NB4 (cell line): ENCODE measurements around the gene MMAB.

Experiments
- MAX ChIP-seq: IDR thresholded peaks from 2 replicates; pipeline ENCODE4 v1.6.1; 2011; ENCODE audit warnings: low read depth, low read length
- POLR2A ChIP-seq: IDR thresholded peaks from 2 replicates; pipeline ENCODE4 v1.6.1; 2011; ENCODE audit warnings: mild to moderate bottlenecking; ENCODE audit not compliant: insufficient read length; ENCODE audit errors: extremely low read depth
- TF ChIP-seq, protein P1 (sequence below): IDR thresholded peaks from one replicate; pipeline ENCODE4 v1.5.1; 2012; ENCODE audit warnings: low read depth, low read length

- TF ChIP-seq MAX: no peak
- no peak for TF ChIP-seq POLR2A
- TF ChIP-seq, protein P1, sequence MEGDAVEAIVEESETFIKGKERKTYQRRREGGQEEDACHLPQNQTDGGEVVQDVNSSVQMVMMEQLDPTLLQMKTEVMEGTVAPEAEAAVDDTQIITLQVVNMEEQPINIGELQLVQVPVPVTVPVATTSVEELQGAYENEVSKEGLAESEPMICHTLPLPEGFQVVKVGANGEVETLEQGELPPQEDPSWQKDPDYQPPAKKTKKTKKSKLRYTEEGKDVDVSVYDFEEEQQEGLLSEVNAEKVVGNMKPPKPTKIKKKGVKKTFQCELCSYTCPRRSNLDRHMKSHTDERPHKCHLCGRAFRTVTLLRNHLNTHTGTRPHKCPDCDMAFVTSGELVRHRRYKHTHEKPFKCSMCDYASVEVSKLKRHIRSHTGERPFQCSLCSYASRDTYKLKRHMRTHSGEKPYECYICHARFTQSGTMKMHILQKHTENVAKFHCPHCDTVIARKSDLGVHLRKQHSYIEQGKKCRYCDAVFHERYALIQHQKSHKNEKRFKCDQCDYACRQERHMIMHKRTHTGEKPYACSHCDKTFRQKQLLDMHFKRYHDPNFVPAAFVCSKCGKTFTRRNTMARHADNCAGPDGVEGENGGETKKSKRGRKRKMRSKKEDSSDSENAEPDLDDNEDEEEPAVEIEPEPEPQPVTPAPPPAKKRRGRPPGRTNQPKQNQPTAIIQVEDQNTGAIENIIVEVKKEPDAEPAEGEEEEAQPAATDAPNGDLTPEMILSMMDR: no peak
Measured at GRCh38 chr12:109578330-109578927, 5.1 kb upstream of the MMAB start.
